Measurements from ENCODE around the gene RASSF6.
A peak's percentile ranks its signal among the peaks of the same experiment; 100 is the strongest.
"Not testable (repeated sequence)": the region's sequence is repeated elsewhere in the genome, so short reads cannot be mapped to it uniquely, and the experiment has no call there.

Gene RASSF6

GRCh38 chr4:73575660-73576059 is 44.6 kb downstream of the RASSF6 start:
- DNase-seq, result no peak

DNA sequence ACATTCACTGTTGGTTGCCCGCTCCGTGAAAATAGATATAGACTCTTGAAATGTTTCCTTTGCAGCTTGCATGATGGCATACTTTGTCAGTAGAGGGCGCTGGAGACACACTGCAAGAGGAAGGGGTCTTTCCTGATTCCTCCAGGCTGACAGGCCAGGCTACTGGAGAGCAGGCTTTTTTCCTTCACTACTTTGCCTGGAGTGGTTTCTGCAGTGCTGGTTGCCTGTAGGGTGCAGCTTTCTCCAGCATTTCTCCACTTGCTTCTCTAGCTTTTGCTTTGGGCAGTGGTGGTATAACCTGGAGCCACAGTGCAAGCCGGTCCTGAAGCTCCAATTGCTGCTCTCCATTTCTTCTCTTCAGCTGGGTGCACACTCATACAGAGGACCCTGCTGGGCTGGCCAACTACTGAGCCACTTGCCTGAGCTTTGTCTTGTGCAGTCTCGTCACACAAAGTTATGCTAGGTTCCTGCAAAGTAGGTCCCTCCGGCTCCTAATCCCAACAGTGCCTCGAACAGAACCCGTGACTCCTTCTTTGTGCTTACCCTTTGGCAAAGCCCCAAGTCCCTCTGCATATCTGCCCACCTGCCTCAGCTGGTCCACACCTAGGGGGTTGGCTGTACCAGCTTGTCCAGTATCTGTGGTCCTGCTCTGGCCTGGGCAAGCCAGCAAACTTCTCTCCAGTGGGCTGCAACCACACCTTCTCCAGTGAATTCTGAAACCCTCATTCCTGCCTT is 46.3 kb downstream of the RASSF6 start:
- DNase-seq, result peak in 1 of 5 experiments; percentile 30

- DNase-seq, result not testable (repeated sequence)
These were observed 69.4 kb downstream of the RASSF6 start for GRCh38 chr4:73550865-73551264.

GRCh38 chr4:73544620-73545019 is 75.6 kb downstream of the RASSF6 start:
- no peak for DNase-seq

GRCh38 chr4:73541251-73541650 is 79.0 kb downstream of the RASSF6 start:
- DNase-seq, result no peak

DNA sequence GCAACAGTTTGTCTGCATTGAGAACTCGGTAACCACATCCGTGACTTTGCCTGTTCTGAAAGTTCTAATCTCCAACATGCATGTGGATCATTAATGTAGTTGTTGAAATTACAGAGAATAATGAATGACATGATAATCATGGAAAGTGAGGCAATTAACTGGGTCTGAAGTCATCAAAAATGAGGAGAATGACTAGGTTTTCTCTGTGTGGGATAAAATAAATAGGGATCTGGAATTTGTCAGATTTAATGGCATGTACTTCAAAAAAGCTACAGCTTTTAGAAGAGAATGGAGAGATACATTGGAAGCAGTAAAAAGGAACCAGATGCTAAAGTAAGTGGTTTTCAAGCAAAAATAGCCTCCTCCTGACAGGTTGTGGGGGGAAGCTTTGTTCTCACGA is 79.4 kb downstream of the RASSF6 start:
- DNase-seq, result no peak

DNA sequence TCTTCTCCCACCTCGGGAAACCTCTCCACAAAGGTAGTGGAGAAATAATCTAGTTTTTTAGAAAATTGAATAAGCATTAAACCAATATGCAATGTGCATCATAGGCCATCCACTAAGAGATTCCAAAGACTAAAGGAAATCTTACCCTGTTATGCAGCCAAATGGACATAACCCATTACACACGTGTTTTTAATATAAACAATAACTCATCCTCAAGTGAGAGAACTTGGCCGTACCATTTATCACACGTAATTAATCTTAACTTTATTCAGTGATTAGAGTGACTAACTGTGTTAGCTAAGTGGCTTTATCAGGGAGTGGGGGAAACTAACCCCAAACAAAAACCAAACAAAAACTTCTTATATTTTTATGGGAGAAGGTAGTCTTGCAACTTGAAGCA is 80.8 kb downstream of the RASSF6 start:
- no peak for DNase-seq

DNA sequence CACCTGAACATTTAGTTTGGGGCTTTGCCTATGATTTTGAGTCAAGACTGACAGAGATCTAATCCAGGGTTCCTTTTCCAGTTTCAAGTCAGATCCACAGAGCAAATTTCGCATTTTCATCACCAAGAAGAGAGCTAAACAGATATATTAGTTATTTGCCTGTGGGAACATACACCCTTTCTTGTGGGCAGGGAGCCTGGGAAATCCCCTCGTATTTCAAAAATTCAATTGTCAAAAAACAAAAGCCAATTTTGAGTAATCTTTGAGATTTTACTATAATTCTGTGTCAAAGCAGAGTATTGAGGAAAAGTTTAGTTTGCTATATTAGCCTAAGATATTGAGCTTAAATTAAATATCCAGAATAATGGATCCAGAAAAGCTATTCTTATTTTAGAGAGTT is 82.1 kb downstream of the RASSF6 start:
- DNase-seq, result peak in 1 of 5 experiments; percentile 24

- no peak for DNase-seq
These were observed 86.5 kb downstream of the RASSF6 start for GRCh38 chr4:73533515-73534422.

DNA sequence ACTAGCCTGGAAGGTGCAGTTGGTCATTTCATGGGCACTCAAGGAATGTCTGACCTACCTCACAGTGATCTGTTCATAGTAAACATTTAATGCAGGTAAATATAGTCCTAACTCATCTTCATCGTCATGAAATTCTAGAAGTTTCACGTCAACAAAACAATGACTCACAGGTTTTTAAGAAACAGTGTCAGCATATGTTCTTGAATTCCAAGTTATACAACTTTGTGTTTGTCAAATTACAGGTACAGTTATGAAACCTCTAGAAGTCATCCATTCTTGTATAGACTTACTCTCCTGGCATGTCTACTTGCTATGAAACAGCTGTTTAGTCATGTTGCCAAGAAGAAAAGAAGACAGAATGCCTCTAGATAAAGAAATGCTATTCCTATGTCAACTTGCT is 92.1 kb downstream of the RASSF6 start:
- DNase-seq, result no peak

GRCh38 chr4:73527196-73527595 is 93.0 kb downstream of the RASSF6 start:
- DNase-seq, result no peak

DNA sequence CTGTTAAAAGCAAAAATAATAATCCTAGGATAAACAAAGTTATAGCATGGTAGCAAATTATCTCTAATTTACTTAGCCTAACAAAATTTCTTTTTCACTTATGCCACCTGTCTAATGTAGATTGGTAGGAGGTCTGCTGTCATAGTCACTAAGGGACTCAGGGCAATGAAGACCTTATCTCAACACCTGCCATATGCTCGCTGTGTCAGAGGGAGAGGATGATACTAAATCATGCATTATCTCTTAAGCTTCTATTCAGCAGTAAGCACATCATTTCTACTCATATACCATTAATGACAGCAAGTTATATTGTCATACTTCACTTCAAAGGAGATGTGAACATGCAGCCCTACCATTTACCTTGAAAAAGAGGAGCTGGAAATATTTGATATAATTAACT is 94.6 kb downstream of the RASSF6 start:
- DNase-seq, result no peak

DNA sequence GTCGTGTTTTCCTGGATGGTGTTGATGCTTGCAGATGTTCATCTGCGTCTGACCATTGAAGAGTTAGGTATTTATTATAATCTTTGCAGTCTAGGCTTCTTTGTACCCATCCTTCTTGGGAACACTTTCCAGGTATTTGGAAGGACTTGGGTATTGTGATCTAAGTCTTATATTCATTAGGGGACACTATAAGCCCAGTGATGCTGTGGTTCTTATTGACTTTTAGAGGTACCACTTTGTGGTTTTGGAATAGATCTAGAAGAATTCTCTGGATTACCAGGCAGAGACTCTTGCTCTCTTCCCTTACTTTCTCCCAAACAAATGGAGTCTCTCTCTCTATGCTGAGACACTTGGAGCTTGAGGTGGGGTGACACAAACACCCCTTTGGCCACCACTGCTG is 97.1 kb downstream of the RASSF6 start:
- DNase-seq, result no peak
